ENCODE data around the gene ASXL3. TPM values are rescaled to one million over a fixed set of nuclear protein-coding genes. Genes with fewer than 3 reads are reported as not detected.

ASXL3 gene
- total and polyA plus RNA-seq, 2 donors (not counting 1 experiment from before 2014, with no cell fraction given) = 0.02 TPM; not detected in 1

DNA sequence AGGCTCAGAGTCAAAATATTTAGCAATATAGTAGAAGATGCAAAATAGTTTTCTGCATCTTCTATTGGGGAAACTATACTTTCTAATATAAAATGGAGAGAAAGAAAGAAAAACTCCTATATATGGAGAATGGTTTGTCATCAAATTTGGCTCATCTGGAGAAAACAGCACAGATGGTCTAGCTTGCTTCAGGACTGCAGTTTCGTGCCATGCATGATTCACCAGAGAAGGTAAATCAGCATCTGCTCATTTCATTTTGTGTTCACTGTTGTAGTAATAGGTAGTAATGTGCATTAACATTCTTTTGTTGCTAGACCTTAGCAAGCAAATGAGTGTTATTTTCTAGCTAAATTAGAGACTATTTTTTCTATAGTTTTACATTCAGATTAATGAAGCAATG is 179.0 kb downstream of the ASXL3 start:
- DNase-seq (no peak), ATAC-seq (ENCODE audit: low read depth) (no peak)
- Histone ChIP-seq H3K79me2 (ENCODE audit: control insufficient read depth, insufficient read depth, low read length) (no peaks in the 10 kb centered on the region), H3K9me3 (ENCODE audit: control extremely low read depth in 1 of 3, control insufficient read depth in 2 of 3, insufficient read depth in 1 of 3, low read length in 2 of 3) (no peaks in the 10 kb centered on the region), H2AFZ (ENCODE audit: insufficient read depth, low read depth, low read length, poor library complexity, severe bottlenecking) (no peak overlapping the region), H3K4me1 (ENCODE audit: control insufficient read depth in 2 of 2, insufficient read depth in 2 of 2, low read length in 2 of 2) (no peaks in the 10 kb centered on the region), H3K9ac (ENCODE audit: low read length) (no peak overlapping the region), H3K4me2 (replicated peaks; ENCODE audit: low read depth, low read length, poor library complexity, severe bottlenecking) (no peak overlapping the region), H3K27me3 (replicated peaks in 1 of 4; ENCODE audit: control extremely low read depth in 1 of 4, control insufficient read depth in 3 of 4, insufficient read depth in 4 of 4, low read length in 3 of 4) (no peaks in the 10 kb centered on the region), H3K4me3 (ENCODE audit: control extremely low read depth in 1 of 5, extremely low read depth in 1 of 5, insufficient read depth in 1 of 5, low read depth in 2 of 5, low read length in 4 of 5) (no peak overlapping the region), H3K27ac (ENCODE audit: low read length in 2 of 2) (no peak overlapping the region), H4K20me1 (ENCODE audit: control insufficient read depth, insufficient read depth, low read length, poor library complexity, severe bottlenecking) (no peaks in the 10 kb centered on the region), H3K36me3 (replicated peaks in 1 of 2; ENCODE audit: control extremely low read depth in 1 of 2, control insufficient read depth in 1 of 2, extremely low read depth in 1 of 2, insufficient read depth in 2 of 2, low read length in 1 of 2) (no peaks in the 10 kb centered on the region)
- H3K9me3 Mint-ChIP-seq (ENCODE audit: insufficient read depth) = no peaks in the 10 kb centered on the region
- TF ChIP-seq EZH2 (IDR thresholded peaks at IDR 0.05; ENCODE audit: borderline replicate concordance, insufficient read depth, low read depth, low read length, poor library complexity, severe bottlenecking) = no peak
- TF ChIP-seq, protein P1, sequence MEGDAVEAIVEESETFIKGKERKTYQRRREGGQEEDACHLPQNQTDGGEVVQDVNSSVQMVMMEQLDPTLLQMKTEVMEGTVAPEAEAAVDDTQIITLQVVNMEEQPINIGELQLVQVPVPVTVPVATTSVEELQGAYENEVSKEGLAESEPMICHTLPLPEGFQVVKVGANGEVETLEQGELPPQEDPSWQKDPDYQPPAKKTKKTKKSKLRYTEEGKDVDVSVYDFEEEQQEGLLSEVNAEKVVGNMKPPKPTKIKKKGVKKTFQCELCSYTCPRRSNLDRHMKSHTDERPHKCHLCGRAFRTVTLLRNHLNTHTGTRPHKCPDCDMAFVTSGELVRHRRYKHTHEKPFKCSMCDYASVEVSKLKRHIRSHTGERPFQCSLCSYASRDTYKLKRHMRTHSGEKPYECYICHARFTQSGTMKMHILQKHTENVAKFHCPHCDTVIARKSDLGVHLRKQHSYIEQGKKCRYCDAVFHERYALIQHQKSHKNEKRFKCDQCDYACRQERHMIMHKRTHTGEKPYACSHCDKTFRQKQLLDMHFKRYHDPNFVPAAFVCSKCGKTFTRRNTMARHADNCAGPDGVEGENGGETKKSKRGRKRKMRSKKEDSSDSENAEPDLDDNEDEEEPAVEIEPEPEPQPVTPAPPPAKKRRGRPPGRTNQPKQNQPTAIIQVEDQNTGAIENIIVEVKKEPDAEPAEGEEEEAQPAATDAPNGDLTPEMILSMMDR (IDR thresholded peaks at IDR 0.05) = no peak
- intact Hi-C loops (cut with micrococcal nuclease) = no loop called here
- no peaks in the 10 kb centered on the region for H3K27me3 Mint-ChIP-seq
- H3K4me3 Mint-ChIP-seq = no peak overlapping the region
- ChIA-PET CTCF (no interaction called here), POLR2A (no interaction called here)
- no peaks in the 10 kb centered on the region for H3K4me1 Mint-ChIP-seq
- no CpG with 5 or more reads among the region's 1 CpG for WGBS (ENCODE audit: insufficient coverage)
- H3K27ac Mint-ChIP-seq = no peak overlapping the region

DNA sequence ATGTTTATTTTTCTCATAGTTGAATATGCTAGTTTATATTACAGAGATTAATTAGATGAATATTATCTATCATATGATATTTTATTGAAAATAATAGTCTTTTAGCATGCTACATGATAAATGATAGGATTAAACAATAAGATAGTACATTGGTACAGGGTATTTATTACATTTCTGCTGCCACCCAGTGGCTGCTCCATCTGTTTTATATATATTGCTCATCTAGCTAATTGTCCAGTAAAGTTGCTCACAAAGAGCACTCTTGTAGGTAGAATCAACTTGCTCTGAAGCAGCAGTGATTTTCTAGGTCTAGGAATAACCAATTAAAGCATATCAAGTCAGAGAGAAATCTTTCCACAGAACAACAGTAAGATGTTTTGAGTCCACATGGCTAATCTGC is 183.3 kb downstream of the ASXL3 start:
- no peaks in the 10 kb centered on the region for H3K27me3 ChIP-seq (replicated peaks in 1 of 4; ENCODE audit: control extremely low read depth in 1 of 4, control insufficient read depth in 3 of 4, insufficient read depth in 4 of 4, low read length in 3 of 4)
- POLR2A ChIA-PET = no interaction called here
- Mint-ChIP-seq H3K9me3 (ENCODE audit: insufficient read depth) (no peaks in the 10 kb centered on the region), H3K4me1 (no peaks in the 10 kb centered on the region), H3K4me3 (no peak overlapping the region), H3K27ac (no peak overlapping the region), H3K27me3 (no peaks in the 10 kb centered on the region)
- no peak overlapping the region for H3K27ac ChIP-seq (ENCODE audit: low read length in 2 of 2)
- no peak overlapping the region for H2AFZ ChIP-seq (ENCODE audit: insufficient read depth, low read depth, low read length, poor library complexity, severe bottlenecking)
- no peak for DNase-seq
- no peaks in the 10 kb centered on the region for H3K36me3 ChIP-seq (replicated peaks in 1 of 2; ENCODE audit: control extremely low read depth in 1 of 2, control insufficient read depth in 1 of 2, extremely low read depth in 1 of 2, insufficient read depth in 2 of 2, low read length in 1 of 2)
- no peak overlapping the region for H3K9ac ChIP-seq (ENCODE audit: low read length)
- no peaks in the 10 kb centered on the region for H3K9me3 ChIP-seq (ENCODE audit: control extremely low read depth in 1 of 3, control insufficient read depth in 2 of 3, insufficient read depth in 1 of 3, low read length in 2 of 3)
- no peak for ATAC-seq (ENCODE audit: low read depth)
- TF ChIP-seq EZH2 (IDR thresholded peaks at IDR 0.05; ENCODE audit: borderline replicate concordance, insufficient read depth, low read depth, low read length, poor library complexity, severe bottlenecking) = no peak
- TF ChIP-seq, protein P1 (IDR thresholded peaks at IDR 0.05) = no peak
- no peak overlapping the region for H3K4me2 ChIP-seq (replicated peaks; ENCODE audit: low read depth, low read length, poor library complexity, severe bottlenecking)
- no peak overlapping the region for H3K4me3 ChIP-seq (ENCODE audit: control extremely low read depth in 1 of 5, extremely low read depth in 1 of 5, insufficient read depth in 1 of 5, low read depth in 2 of 5, low read length in 4 of 5)
- intact Hi-C loops (cut with micrococcal nuclease) = no loop called here
- CTCF ChIA-PET = no interaction called here
- no peaks in the 10 kb centered on the region for H3K4me1 ChIP-seq (ENCODE audit: control insufficient read depth in 2 of 2, insufficient read depth in 2 of 2, low read length in 2 of 2)
- no peaks in the 10 kb centered on the region for H3K79me2 ChIP-seq (ENCODE audit: control insufficient read depth, insufficient read depth, low read length)
- H4K20me1 ChIP-seq (ENCODE audit: control insufficient read depth, insufficient read depth, low read length, poor library complexity, severe bottlenecking) = no peaks in the 10 kb centered on the region
